ENCODE measurements around the gene NTNG1. TPM values are rescaled to one million over a fixed set of nuclear protein-coding genes. Genes with fewer than 3 reads are reported as not detected.

The NTNG1 gene
- total RNA-seq, 4 donors from 2014 or later: 0.78 to 4.2 (median 2.4) TPM

DNA sequence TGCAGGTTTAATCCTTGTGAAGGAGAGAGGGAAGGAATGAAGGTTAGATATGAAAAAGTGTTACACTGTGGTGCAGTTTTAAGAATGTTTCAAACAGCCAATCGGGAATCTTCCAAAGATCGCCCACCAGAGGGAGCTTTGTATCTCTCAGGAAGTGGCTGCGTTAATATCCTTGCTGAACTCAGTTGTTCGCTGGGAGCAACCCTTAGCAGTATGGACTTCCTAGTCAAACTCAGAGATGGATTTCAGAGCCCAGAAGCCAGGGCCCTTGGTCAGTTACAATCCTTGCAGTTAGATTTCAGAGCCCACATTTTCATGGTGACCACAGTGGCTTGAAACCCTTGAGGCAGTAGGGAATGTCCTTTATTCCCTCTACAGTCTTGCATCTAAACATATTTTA is 136.2 kb downstream of the NTNG1 start:
- TF ChIP-seq POLR2AphosphoS5 (IDR thresholded peaks at IDR 0.05): no peak
- TF ChIP-seq EP300 (IDR thresholded peaks at IDR 0.05): no peak
- TF ChIP-seq CTCF (IDR thresholded peaks at IDR 0.05): peak; percentile 44 to 52 (median 49)
- Histone ChIP-seq H3K27me3 (no peaks in the 10 kb centered on the region), H3K9me3 (no peaks in the 10 kb centered on the region), H3K36me3 (no peaks in the 10 kb centered on the region), H3K4me1 (no peaks in the 10 kb centered on the region), H3K27ac (replicated peaks in 1 of 4) (no peak overlapping the region), H3K4me3 (no peak overlapping the region)
- 40% methylated on average over 4 of the region's 4 CpGs for WGBS
- intact Hi-C loops (cut with DNase I): loop anchor here (2.0 to 10.0 kb wide), 2 partner anchors 248 to 474 kb away; no protein-coding TSS in a partner anchor
- no peak for DNase-seq (ENCODE audit: extremely low spot score)

DNA sequence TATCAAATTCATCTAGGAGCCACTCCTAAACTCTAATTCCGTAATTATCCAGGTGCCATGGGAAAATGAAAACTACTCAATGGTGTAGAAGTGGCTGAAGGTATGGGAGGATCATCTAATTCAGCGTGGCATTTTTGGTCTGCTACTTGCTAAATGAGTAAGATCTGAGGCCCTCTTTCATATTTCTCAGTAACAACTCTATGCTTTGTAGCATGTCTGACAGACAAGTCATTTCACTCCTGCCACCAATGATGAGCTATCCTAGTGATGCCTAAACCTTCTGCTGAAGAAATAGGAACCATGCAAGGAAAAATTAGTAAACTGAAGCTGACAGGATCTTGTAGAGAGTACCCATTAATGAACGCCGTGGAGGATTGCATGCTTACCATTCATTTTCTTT is 145.3 kb downstream of the NTNG1 start:
- intact Hi-C loops (cut with DNase I): no loop called here
- TF ChIP-seq POLR2A (IDR thresholded peaks at IDR 0.05; ENCODE audit: low read depth): no peak
- TF ChIP-seq CTCF (IDR thresholded peaks at IDR 0.05): no peak
- no peak for TF ChIP-seq EP300 (IDR thresholded peaks at IDR 0.05)
- TF ChIP-seq POLR2AphosphoS5 (IDR thresholded peaks at IDR 0.05): no peak
- Histone ChIP-seq H3K27me3 (no peaks in the 10 kb centered on the region), H3K4me3 (no peak overlapping the region), H3K27ac (replicated peaks in 1 of 4) (no peak overlapping the region), H3K4me1 (no peaks in the 10 kb centered on the region), H3K36me3 (no peaks in the 10 kb centered on the region), H3K9me3 (no peaks in the 10 kb centered on the region)
- 94% methylated on average over 4 of the region's 4 CpGs for WGBS
- DNase-seq (ENCODE audit: extremely low spot score): no peak

- intact Hi-C loops (cut with DNase I): no loop called here
- no peak for TF ChIP-seq POLR2A (IDR thresholded peaks at IDR 0.05; ENCODE audit: low read depth)
- no peak overlapping the region for H3K4me3 ChIP-seq
- no peaks in the 10 kb centered on the region for H3K27me3 ChIP-seq
- H3K9me3 ChIP-seq: no peaks in the 10 kb centered on the region
- DNase-seq (ENCODE audit: extremely low spot score): no peak
- H3K36me3 ChIP-seq: no peaks in the 10 kb centered on the region
- H3K4me1 ChIP-seq: no peaks in the 10 kb centered on the region
- WGBS: 85% methylated on average over 5 of the region's 5 CpGs
- no peak overlapping the region for H3K27ac ChIP-seq (replicated peaks in 1 of 4)
These were observed 151.1 kb downstream of the NTNG1 start for GRCh38 chr1:107291987-107292386.

DNA sequence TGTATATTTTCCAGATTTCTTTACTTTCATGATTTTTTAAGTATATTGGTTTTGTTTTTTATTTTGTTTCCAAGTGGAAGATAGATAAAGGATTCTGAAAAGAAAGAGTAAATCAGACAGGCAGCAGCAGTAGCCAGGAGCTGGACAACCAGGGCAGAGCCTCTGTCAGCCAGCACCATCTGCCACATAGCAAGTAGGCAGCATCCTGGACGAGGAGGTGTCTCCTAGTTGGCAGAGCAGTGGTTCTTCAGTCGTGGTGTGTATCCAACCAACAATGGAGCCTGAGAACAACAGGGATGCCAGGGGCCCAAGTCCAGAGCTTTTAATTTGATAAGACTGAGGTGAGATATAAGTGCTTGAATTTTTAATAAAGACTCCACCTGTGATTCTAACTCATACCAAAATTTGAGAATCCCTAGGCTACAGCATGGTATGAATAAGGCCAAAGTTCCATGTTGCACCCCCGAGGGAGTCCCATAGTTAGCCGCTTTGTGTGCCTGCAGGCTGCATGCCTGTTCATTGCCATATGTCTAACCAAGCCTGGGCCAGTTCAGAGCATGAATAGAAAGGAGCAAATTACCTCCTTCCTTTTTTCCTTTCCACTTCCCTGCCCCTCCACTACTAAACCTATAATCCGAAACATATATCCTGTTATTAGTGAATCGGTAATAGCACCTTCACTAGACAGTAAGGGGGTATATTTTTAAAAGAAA is 153.2 kb downstream of the NTNG1 start:
- 97% methylated on average over 6 of the region's 6 CpGs for WGBS
- no peaks in the 10 kb centered on the region for H3K27me3 ChIP-seq

GRCh38 chr1:107294686-107295085 is 153.8 kb downstream of the NTNG1 start:
- Histone ChIP-seq H3K9me3 (no peaks in the 10 kb centered on the region), H3K27me3 (no peaks in the 10 kb centered on the region), H3K4me1 (no peaks in the 10 kb centered on the region), H3K4me3 (no peak overlapping the region), H3K27ac (replicated peaks in 1 of 4) (no peak overlapping the region), H3K36me3 (no peaks in the 10 kb centered on the region)
- 87% methylated on average over 1 of the region's 1 CpG for WGBS
- TF ChIP-seq EP300 (IDR thresholded peaks at IDR 0.05) (no peak), CTCF (IDR thresholded peaks at IDR 0.05) (no peak), POLR2A (IDR thresholded peaks at IDR 0.05; ENCODE audit: low read depth) (no peak)
- no peak for DNase-seq (ENCODE audit: extremely low spot score)
- intact Hi-C loops (cut with DNase I): no loop called here

More for the DNA sequence above, 153.2 kb downstream of the NTNG1 start:
- Histone ChIP-seq H3K27ac (replicated peaks in 1 of 4) (no peak overlapping the region), H3K9me3 (no peaks in the 10 kb centered on the region), H3K4me1 (no peaks in the 10 kb centered on the region), H3K4me3 (no peak overlapping the region), H3K36me3 (no peaks in the 10 kb centered on the region)
- no peak for DNase-seq (ENCODE audit: extremely low spot score)
- intact Hi-C loops (cut with DNase I): no loop called here
- TF ChIP-seq EP300 (IDR thresholded peaks at IDR 0.05) (no peak), CTCF (IDR thresholded peaks at IDR 0.05) (no peak), POLR2AphosphoS5 (IDR thresholded peaks at IDR 0.05) (no peak), POLR2A (IDR thresholded peaks at IDR 0.05; ENCODE audit: low read depth) (no peak)

Data from esophagus muscularis mucosa (tissue), 4 donors.